Naive B cell (primary cell): ENCODE results near the gene NFE2. TPM values are rescaled to one million over a fixed set of nuclear protein-coding genes. Genes with fewer than 3 reads are reported as not detected.

Source experiments
- polyA plus RNA-seq, 6 donors: library from polyadenylated mRNA; unstranded; fragments of 300-500 nt; fragmentation: Illumina TruSeq; gene quantifications; one replicate each; pipeline ENCODE4 v1.2.3, GENCODE V29; 2021; ENCODE audit warnings: low read depth in 6 of 6

The NFE2 gene
- polyA plus RNA-seq, 6 donors from 2014 or later = 0.51 to 3.6 (median 1.5) TPM; not detected in 1

Other genes starting within 250 kb of the NFE2 start
- gene HOXC4, start 247.2 kb downstream of the NFE2 start, polyA plus RNA-seq = 1 to 10 TPM in 1 of 6 donors, under 1 TPM in 4, not detected in 1; 0.17 to 1.0 (median 0.42) TPM
- gene SMUG1, start 112.0 kb downstream of the NFE2 start, polyA plus RNA-seq = 10 to 100 TPM; 27.3 to 44.4 (median 35.4) TPM
- 10 to 100 TPM; 12.3 to 31.8 (median 24.1) TPM for gene CBX5, start 20.9 kb downstream of the NFE2 start, polyA plus RNA-seq
- gene HNRNPA1, start 20.3 kb downstream of the NFE2 start, polyA plus RNA-seq = 100 to 1,000 TPM; 658 to 830 (median 791) TPM
- 100 to 1,000 TPM; 166 to 227 (median 177) TPM for gene COPZ1, start 24.1 kb upstream of the NFE2 start, polyA plus RNA-seq
- gene GPR84, start 63.5 kb upstream of the NFE2 start, polyA plus RNA-seq = not detected
- gene ZNF385A, start 83.7 kb upstream of the NFE2 start, polyA plus RNA-seq = 10 to 100 TPM in 3 of 6 donors, 1 to 10 TPM in 3; 6.1 to 18.2 (median 10.5) TPM
- gene ITGA5, start 118.3 kb upstream of the NFE2 start, polyA plus RNA-seq = 1 to 10 TPM in 5 of 6 donors, not detected in 1; 1.7 to 4.6 (median 2.3) TPM
- 10 to 100 TPM in 2 of 6 donors, 1 to 10 TPM in 4; 7.9 to 36.6 (median 9.5) TPM for gene GTSF1, start 172.6 kb upstream of the NFE2 start, polyA plus RNA-seq
- 100 to 1,000 TPM; 122 to 157 (median 140) TPM for gene NCKAP1L, start 196.7 kb upstream of the NFE2 start, polyA plus RNA-seq
- gene PDE1B, start 248.6 kb upstream of the NFE2 start, polyA plus RNA-seq = under 1 TPM in 5 of 6 donors, not detected in 1; 0.05 to 0.11 (median 0.07) TPM